GM12864 (cell line): ENCODE measurements around the gene TNKS1BP1.

Experiments used
- DNase-seq: peaks from one replicate; pipeline ENCODE4 v3.0.0-alpha.2; 2011; ENCODE audit warnings: low read depth
- H3K4me3 ChIP-seq: 2 replicates; pipeline ENCODE4 v1.5.1; 2011; ENCODE audit warnings: mild to moderate bottlenecking, low read depth, low read length, control low read depth
- CTCF ChIP-seq: IDR thresholded peaks from 2 replicates; pipeline ENCODE4 v1.5.1; 2011; ENCODE audit warnings: low read depth, mild to moderate bottlenecking, moderate library complexity, low read length, control low read depth, inconsistent platforms; ENCODE audit errors: missing control alignments

The TNKS1BP1 gene

GRCh38 chr11:57332694-57333440 is 8.1 kb upstream of the TNKS1BP1 start:
- no peak for TF ChIP-seq CTCF
- no peak for DNase-seq
- H3K4me3 ChIP-seq: no peak overlapping the region

- no peak for DNase-seq
- H3K4me3 ChIP-seq: no peak overlapping the region
- TF ChIP-seq CTCF: no peak
These were observed 7.0 kb upstream of the TNKS1BP1 start for GRCh38 chr11:57331720-57332119.

- no peak overlapping the region for H3K4me3 ChIP-seq
- no peak for DNase-seq
- TF ChIP-seq CTCF: no peak
These were observed 5.3 kb upstream of the TNKS1BP1 start for GRCh38 chr11:57330029-57330428.

- TF ChIP-seq CTCF: no peak
- H3K4me3 ChIP-seq: no peak overlapping the region
- DNase-seq: no peak
These were observed 3.0 kb upstream of the TNKS1BP1 start for GRCh38 chr11:57327721-57328120.

- peak overlapping the region; percentile 40 for H3K4me3 ChIP-seq
- no peak for DNase-seq
These were observed 940 bp upstream of the TNKS1BP1 start for GRCh38 chr11:57325735-57326048.

GRCh38 chr11:57324154-57324885 is 432 bp downstream of the TNKS1BP1 start:
- peak overlapping the region; percentile 57 for H3K4me3 ChIP-seq
- DNase-seq: no peak
- TF ChIP-seq CTCF: no peak

More at GRCh38 chr11:57325735-57326048, 940 bp upstream of the TNKS1BP1 start:
- no peak for TF ChIP-seq CTCF

- TF ChIP-seq CTCF: no peak
- DNase-seq: no peak
- peak overlapping the region; percentile 11 for H3K4me3 ChIP-seq
These were observed 948 bp downstream of the TNKS1BP1 start for GRCh38 chr11:57323855-57324153.
